SK-N-MC (cell line): ENCODE measurements around the gene ZNF277.

Experiments
- EZH2 ChIP-seq: fragments of 200-600 bp; sonication (generic); IDR thresholded peaks from one replicate; pipeline ENCODE4 v1.6.1; 2017; ENCODE audit warnings: antibody characterized with exemption
- POLR2AphosphoS5 ChIP-seq: IDR thresholded peaks from 2 replicates; pipeline ENCODE4 v1.6.1; 2012; ENCODE audit warnings: mild to moderate bottlenecking, low read depth, low read length, borderline replicate concordance

DNA sequence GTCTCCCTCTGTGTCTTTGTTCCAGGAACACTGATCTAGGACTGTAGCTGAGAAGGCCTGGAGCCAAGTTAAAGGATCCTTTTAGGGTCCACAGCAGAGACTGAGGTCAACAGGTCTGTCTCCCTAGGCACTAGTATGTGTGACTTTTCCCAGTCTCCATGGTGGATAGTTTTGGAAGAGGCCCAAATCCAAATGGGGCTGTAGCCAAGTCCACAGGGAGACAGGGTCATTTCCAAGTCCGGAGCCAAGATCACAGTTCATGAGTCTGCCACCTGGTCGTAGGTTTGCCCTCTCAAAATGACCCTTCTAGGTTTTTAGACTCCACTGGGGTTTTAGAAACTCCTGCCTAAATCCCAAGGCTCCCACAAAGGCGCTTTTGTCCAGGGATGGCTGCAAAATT is 16.8 kb downstream of the ZNF277 start:
- TF ChIP-seq EZH2 (no peak), POLR2AphosphoS5 (no peak)
